Activated naive CD4-positive, alpha-beta T cell treated with anti-CD3 and anti-CD28 coated beads for 36 hours (primary cell): ENCODE measurements around the gene NRXN3. TPM values are rescaled to one million over a fixed set of nuclear protein-coding genes. Genes with fewer than 3 reads are reported as not detected.
A peak's percentile ranks its signal among the peaks of the same experiment; 100 is the strongest.

Experiments used
- CTCF ChIA-PET: fragments of 350-600 bp; sonication (Branson Sonifier 250); formaldehyde crosslinking; loops from one replicate; lab custom pipeline; 2021; ENCODE audit warnings: antibody characterized with exemption; lab: Charles Lee
- DNase-seq: peaks from one replicate; pipeline ENCODE4 v3.0.0-alpha.2; 2020
- H3K27ac Mint-ChIP-seq: one replicate; pipeline ENCODE4 v1.8.0; 2021; ENCODE audit warnings: mild to moderate bottlenecking, mixed read lengths
- H3K27me3 Mint-ChIP-seq: one replicate; pipeline ENCODE4 v1.8.0; 2021; ENCODE audit warnings: low read depth, mixed read lengths
- H3K36me3 Mint-ChIP-seq: one replicate; pipeline ENCODE4 v1.8.0; 2021; ENCODE audit warnings: low read depth, mixed read lengths
- H3K4me1 Mint-ChIP-seq: one replicate; pipeline ENCODE4 v1.8.0; 2021; ENCODE audit warnings: low read depth, mixed read lengths
- H3K4me3 Mint-ChIP-seq: one replicate; pipeline ENCODE4 v1.8.0; 2021; ENCODE audit warnings: mild to moderate bottlenecking, moderate library complexity, mixed read lengths
- H3K9me3 Mint-ChIP-seq: one replicate; pipeline ENCODE4 v1.8.0; 2021; ENCODE audit warnings: mixed read lengths
- intact Hi-C: fragments of 100-400 bp; cut with micrococcal nuclease; formaldehyde crosslinking; loops from one replicate; pipeline ENCODE4 v1.15.1; 2023
- total RNA-seq, 2 experiments: library from RNA; stranded (reverse); gene quantifications; one replicate each; pipeline ENCODE4 v1.2.3, GENCODE V29; 2021

Gene NRXN3
- total RNA-seq = not detected

DNA sequence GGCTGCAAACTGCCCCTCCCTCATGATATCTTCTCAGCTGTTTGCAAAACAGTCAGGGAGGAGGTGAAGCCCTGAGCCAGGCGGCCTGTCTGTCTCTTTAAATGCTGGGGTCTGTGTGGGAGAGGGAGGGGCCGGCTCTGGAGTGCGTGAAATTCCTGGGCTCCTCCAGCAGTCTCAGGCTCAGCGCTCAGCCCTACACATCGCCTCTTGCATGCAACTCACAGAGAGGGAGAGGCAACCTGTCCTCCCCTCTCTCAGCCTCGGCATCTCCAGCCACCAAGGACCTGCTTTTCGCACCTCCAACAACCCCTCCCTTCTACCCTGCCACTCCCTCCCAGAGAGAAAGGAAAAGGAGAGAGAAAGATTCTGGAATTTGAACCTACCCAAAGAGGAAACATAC is at the start of gene NRXN3:
NRXN3 (plus strand) TSS at position 171 of the 400 bp plus-strand sequence. CDS start 72,721 bp downstream, outside the sequence.
- H3K27me3 Mint-ChIP-seq = peaks cover 16% of the 10 kb centered on the region
- no peak within 1 kb of the TSS for H3K27ac Mint-ChIP-seq
- intact Hi-C loops = no loop called here
- no peaks in the 10 kb centered on the region for H3K36me3 Mint-ChIP-seq
- no peak within 1 kb of the TSS for H3K4me3 Mint-ChIP-seq
- no peak for DNase-seq
- no peaks in the 10 kb centered on the region for H3K4me1 Mint-ChIP-seq
- H3K9me3 Mint-ChIP-seq = no peaks in the 10 kb centered on the region
- CTCF ChIA-PET = no interaction called here

- Mint-ChIP-seq H3K4me3 (no peak overlapping the region), H3K27ac (no peak overlapping the region), H3K27me3 (no peaks in the 10 kb centered on the region), H3K9me3 (no peaks in the 10 kb centered on the region), H3K36me3 (no peaks in the 10 kb centered on the region), H3K4me1 (no peaks in the 10 kb centered on the region)
- intact Hi-C loops = no loop called here
- CTCF ChIA-PET = no interaction called here
- DNase-seq = no peak
These were observed 47.7 kb upstream of the NRXN3 start for GRCh38 chr14:78122436-78122835.

DNA sequence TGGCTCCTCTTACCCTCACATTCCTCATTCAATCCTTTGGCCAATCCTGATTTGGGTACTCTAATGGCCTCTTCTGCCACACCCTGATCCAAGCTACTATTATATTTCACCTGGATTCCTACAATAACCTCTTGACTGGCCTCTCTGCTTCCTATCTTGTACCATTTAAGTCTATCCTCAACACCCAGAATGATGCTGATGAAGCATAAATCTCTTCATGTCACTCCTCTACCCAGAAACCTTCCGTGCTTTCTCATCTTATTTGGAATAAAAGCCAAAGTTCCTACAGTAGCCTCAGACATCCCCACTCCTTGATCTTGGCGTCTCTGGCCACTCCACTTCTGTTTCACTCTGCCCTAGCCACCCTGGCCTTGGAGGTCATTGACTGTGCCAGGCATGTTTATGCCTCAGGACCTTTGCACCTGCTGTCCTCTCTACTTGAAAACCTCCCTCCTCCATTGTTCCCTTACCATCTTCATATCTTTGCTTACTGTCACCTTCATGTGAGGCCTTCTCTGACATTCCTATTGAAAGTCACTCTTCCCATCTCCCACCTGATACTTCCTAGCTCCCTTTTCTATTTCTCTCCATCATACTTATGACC is 46.4 kb upstream of the NRXN3 start:
- Mint-ChIP-seq H3K36me3 (no peaks in the 10 kb centered on the region), H3K27me3 (no peaks in the 10 kb centered on the region), H3K9me3 (no peaks in the 10 kb centered on the region), H3K4me1 (no peaks in the 10 kb centered on the region), H3K27ac (no peak overlapping the region), H3K4me3 (no peak overlapping the region)
- intact Hi-C loops = no loop called here
- CTCF ChIA-PET = no interaction called here
- no peak for DNase-seq

DNA sequence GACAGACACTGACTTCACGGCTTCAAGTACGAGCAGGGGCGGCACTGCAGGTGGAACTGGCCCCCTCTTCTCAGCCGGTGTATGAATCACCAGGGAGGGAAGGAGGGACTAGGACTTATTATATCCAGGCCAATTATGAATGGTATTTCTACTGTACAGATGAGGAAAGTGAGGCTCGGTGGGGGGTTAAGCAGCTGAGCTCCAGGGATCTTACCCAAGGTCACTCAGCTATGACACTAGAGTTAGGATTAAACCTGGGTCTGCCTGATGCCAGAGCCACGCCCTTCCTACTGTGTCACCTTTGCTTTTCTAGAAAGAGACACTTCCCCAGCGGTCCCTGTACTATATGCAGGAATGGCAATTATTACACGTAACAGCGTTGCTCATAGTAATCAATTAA is 42.2 kb upstream of the NRXN3 start:
- no peaks in the 10 kb centered on the region for H3K4me1 Mint-ChIP-seq
- no peaks in the 10 kb centered on the region for H3K27me3 Mint-ChIP-seq
- no peak overlapping the region for H3K27ac Mint-ChIP-seq
- no peak overlapping the region for H3K4me3 Mint-ChIP-seq
- no peaks in the 10 kb centered on the region for H3K9me3 Mint-ChIP-seq
- intact Hi-C loops = no loop called here
- CTCF ChIA-PET = interaction anchor here (0.6 kb wide), 1 partner anchor 15 kb away, joined by 4 read pairs; no protein-coding TSS in a partner anchor
- no peaks in the 10 kb centered on the region for H3K36me3 Mint-ChIP-seq
- no peak for DNase-seq

DNA sequence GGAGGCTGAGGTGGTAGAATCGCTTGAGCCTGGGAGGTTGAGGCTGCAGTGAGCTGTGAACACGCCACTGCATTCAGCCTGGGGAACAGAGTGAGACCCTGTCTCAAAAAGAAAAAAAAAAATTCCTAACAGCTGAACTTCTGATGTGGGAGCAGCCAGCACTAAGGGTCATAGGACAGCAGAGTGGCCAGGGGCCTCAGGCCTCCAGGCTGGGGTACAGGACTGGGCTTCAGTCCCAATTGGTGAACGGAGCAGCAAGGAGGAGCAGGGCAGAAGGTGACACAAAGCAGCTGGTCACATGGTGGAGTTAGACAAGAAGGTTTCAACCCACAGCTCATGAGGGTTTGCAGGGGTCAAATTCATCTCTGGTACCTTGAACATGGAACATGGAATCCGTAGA is 40.8 kb upstream of the NRXN3 start:
- Mint-ChIP-seq H3K9me3 (no peaks in the 10 kb centered on the region), H3K4me3 (no peak overlapping the region), H3K36me3 (no peaks in the 10 kb centered on the region), H3K4me1 (no peaks in the 10 kb centered on the region), H3K27me3 (no peaks in the 10 kb centered on the region), H3K27ac (no peak overlapping the region)
- DNase-seq = no peak
- intact Hi-C loops = no loop called here
- CTCF ChIA-PET = interaction anchor here (0.5 kb wide), 1 partner anchor 1056 kb away, joined by 3 read pairs; no protein-coding TSS in a partner anchor

DNA sequence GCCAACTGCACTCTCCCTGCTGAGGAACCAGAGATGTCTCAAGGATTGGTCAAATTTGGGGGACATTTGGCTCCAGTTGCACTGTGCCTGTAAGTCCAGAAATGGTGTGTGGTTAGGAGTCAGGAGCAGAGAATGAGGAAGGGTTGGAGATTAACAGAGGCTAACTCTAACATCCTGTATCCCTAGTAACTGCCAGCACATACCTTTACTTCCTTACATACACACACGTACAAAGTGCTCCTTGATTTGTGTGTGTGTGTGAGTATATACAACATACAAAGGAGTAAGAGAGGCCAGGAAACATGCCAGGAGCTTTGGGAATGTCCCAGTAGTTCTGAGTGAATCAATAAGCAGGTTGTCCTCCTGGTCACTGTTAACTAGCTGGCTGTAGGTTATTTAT is 39.8 kb upstream of the NRXN3 start:
- H3K4me3 Mint-ChIP-seq = no peak overlapping the region
- H3K4me1 Mint-ChIP-seq = no peaks in the 10 kb centered on the region
- no peaks in the 10 kb centered on the region for H3K27me3 Mint-ChIP-seq
- DNase-seq = no peak
- intact Hi-C loops = no loop called here
- no peaks in the 10 kb centered on the region for H3K9me3 Mint-ChIP-seq
- CTCF ChIA-PET = no interaction called here
- no peaks in the 10 kb centered on the region for H3K36me3 Mint-ChIP-seq
- no peak overlapping the region for H3K27ac Mint-ChIP-seq

GRCh38 chr14:78131201-78131600 is 39.0 kb upstream of the NRXN3 start:
- Mint-ChIP-seq H3K27me3 (peaks cover 4% of the 10 kb centered on the region), H3K27ac (no peak overlapping the region), H3K4me3 (no peak overlapping the region), H3K36me3 (no peaks in the 10 kb centered on the region), H3K4me1 (no peaks in the 10 kb centered on the region), H3K9me3 (no peaks in the 10 kb centered on the region)
- no peak for DNase-seq
- CTCF ChIA-PET = no interaction called here
- intact Hi-C loops = no loop called here

GRCh38 chr14:78131616-78132015 is 38.6 kb upstream of the NRXN3 start:
- Mint-ChIP-seq H3K4me3 (no peak overlapping the region), H3K4me1 (no peaks in the 10 kb centered on the region), H3K36me3 (no peaks in the 10 kb centered on the region), H3K27ac (no peak overlapping the region), H3K27me3 (peaks cover 4% of the 10 kb centered on the region), H3K9me3 (no peaks in the 10 kb centered on the region)
- intact Hi-C loops = no loop called here
- DNase-seq = no peak
- CTCF ChIA-PET = no interaction called here

GRCh38 chr14:78135450-78135891 is 34.7 kb upstream of the NRXN3 start:
- no peak overlapping the region for H3K4me3 Mint-ChIP-seq
- H3K27me3 Mint-ChIP-seq = peaks cover 6% of the 10 kb centered on the region
- intact Hi-C loops = no loop called here
- H3K36me3 Mint-ChIP-seq = no peaks in the 10 kb centered on the region
- no peak overlapping the region for H3K27ac Mint-ChIP-seq
- no peaks in the 10 kb centered on the region for H3K4me1 Mint-ChIP-seq
- no peaks in the 10 kb centered on the region for H3K9me3 Mint-ChIP-seq
- DNase-seq = peak; percentile 7
- CTCF ChIA-PET = no interaction called here

- intact Hi-C loops = no loop called here
- H3K4me3 Mint-ChIP-seq = no peak overlapping the region
- no peaks in the 10 kb centered on the region for H3K9me3 Mint-ChIP-seq
- H3K4me1 Mint-ChIP-seq = no peaks in the 10 kb centered on the region
- H3K27me3 Mint-ChIP-seq = peaks cover 6% of the 10 kb centered on the region
- no peak for DNase-seq
- CTCF ChIA-PET = interaction anchor here (1.2 kb wide), 1 partner anchor 114 kb away, joined by 4 read pairs; no protein-coding TSS in a partner anchor
- no peak overlapping the region for H3K27ac Mint-ChIP-seq
- no peaks in the 10 kb centered on the region for H3K36me3 Mint-ChIP-seq
These were observed 33.5 kb upstream of the NRXN3 start for GRCh38 chr14:78136695-78137094.

DNA sequence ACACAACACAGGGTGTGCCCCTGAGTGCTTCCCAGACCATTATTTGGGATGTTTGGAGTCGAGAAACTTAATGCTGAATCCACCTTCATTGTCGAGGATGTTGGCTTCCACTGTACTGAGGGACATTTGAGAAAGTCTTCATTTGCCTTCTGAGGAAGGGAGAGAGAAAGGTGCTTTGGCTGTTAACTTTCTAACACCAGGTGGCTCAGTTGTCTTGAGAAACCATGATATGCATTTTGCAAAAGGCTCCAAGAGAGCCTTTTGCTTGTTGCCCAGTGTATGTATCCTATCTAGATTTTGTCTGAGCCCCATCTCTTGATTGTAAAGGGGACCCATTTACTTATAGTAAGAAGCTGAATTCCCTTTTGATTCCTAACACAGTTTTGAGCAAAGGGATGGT is 28.6 kb upstream of the NRXN3 start:
- DNase-seq = no peak
- H3K36me3 Mint-ChIP-seq = no peaks in the 10 kb centered on the region
- H3K27ac Mint-ChIP-seq = no peak overlapping the region
- no peaks in the 10 kb centered on the region for H3K9me3 Mint-ChIP-seq
- peaks cover 5% of the 10 kb centered on the region for H3K27me3 Mint-ChIP-seq
- H3K4me3 Mint-ChIP-seq = no peak overlapping the region
- no peaks in the 10 kb centered on the region for H3K4me1 Mint-ChIP-seq
- CTCF ChIA-PET = no interaction called here
- intact Hi-C loops = no loop called here

GRCh38 chr14:78142998-78143397 is 27.2 kb upstream of the NRXN3 start:
- CTCF ChIA-PET = no interaction called here

GRCh38 chr14:78143489-78144145 is 26.6 kb upstream of the NRXN3 start:
- intact Hi-C loops = no loop called here
- Mint-ChIP-seq H3K27me3 (peaks cover 5% of the 10 kb centered on the region), H3K36me3 (no peaks in the 10 kb centered on the region), H3K4me1 (no peaks in the 10 kb centered on the region), H3K4me3 (no peak overlapping the region), H3K9me3 (no peaks in the 10 kb centered on the region), H3K27ac (no peak overlapping the region)
- DNase-seq = no peak
- CTCF ChIA-PET = no interaction called here

More at GRCh38 chr14:78142998-78143397, 27.2 kb upstream of the NRXN3 start:
- no peaks in the 10 kb centered on the region for H3K9me3 Mint-ChIP-seq
- no peak overlapping the region for H3K27ac Mint-ChIP-seq
- no peaks in the 10 kb centered on the region for H3K36me3 Mint-ChIP-seq
- intact Hi-C loops = no loop called here
- H3K4me1 Mint-ChIP-seq = no peaks in the 10 kb centered on the region
- peaks cover 5% of the 10 kb centered on the region for H3K27me3 Mint-ChIP-seq
- no peak overlapping the region for H3K4me3 Mint-ChIP-seq
- no peak for DNase-seq
